HepG2 (cell line): ENCODE data around the gene COL18A1. TPM values are rescaled to one million over a fixed set of nuclear protein-coding genes. Genes with fewer than 3 reads are reported as not detected.

Experiments
- ATAC-seq: fragments of 200-7000 bp; cut with Tn5 transposase; 3 replicates; pipeline ENCODE4 v1.9.1; 2020; ENCODE audit warnings: mild to moderate bottlenecking, moderate library complexity
- BruUV-seq: library from RNA; stranded (reverse); fragments of 400-500 nt; replicated peaks from 2 replicates; lab custom pipeline; 2021; lab: Mats Ljungman, UMichigan
- CTCF ChIA-PET: fragments of 300-600 bp; formaldehyde crosslinking; extraction: SDS; loops from one replicate; lab custom pipeline; 2021; ENCODE audit warnings: low total read pairs, inconsistent platforms, low intra/inter-chr PET ratio; lab: Yijun Ruan, JAX
- POLR2A ChIA-PET: fragments of 350-600 bp; sonication (Branson Sonifier 250); formaldehyde crosslinking; loops from one replicate; lab custom pipeline; 2020; ENCODE audit warnings: antibody characterized with exemption, inconsistent platforms; lab: Yijun Ruan, JAX
- DNase-seq: peaks from one replicate; pipeline ENCODE4 v3.0.0-alpha.2; 2015; ENCODE audit warnings: low spot score
- FAIRE-seq: peaks from 3 replicates; lab custom pipeline; 2011; peaks lifted over from hg19 to GRCh38; lab: Jason Lieb, UNC
- H2AFZ ChIP-seq: one replicate; pipeline ENCODE4 v1.6.1; 2011; ENCODE audit warnings: low read length, inconsistent platforms
- H3K27ac ChIP-seq: fragments of 300-600 bp; 3 replicates; pipeline ENCODE4 v1.8.0; 2011; ENCODE audit warnings: mixed run types, mild to moderate bottlenecking, mixed read lengths, low read length, inconsistent platforms; ENCODE audit not compliant: insufficient read depth; ENCODE audit errors: extremely low read length
- H3K27me3 ChIP-seq, 2 experiments: fragments of 200-600 bp in 1 of 2; 2 replicates in 1 of 2; 3 replicates in 1 of 2; pipeline versions ENCODE4 v1.6.0 to v1.8.0; 2011; ENCODE audit warnings: low read length in 2 of 2, mild to moderate bottlenecking in 2 of 2, moderate library complexity in 2 of 2, inconsistent platforms in 1 of 2; ENCODE audit not compliant: insufficient read depth in 2 of 2, control insufficient read depth in 1 of 2
- H3K36me3 ChIP-seq, 2 experiments: fragments of 200-600 bp in 1 of 2; replicated peaks in 1 of 2; 2 replicates in 1 of 2; 3 replicates in 1 of 2; pipeline versions ENCODE4 v1.5.1 to v1.8.0; 2011; ENCODE audit warnings: low read length in 2 of 2, inconsistent platforms in 1 of 2; ENCODE audit not compliant: insufficient read depth in 2 of 2, control insufficient read depth in 1 of 2
- H3K4me1 ChIP-seq: 2 replicates; pipeline ENCODE4 v1.5.1; 2012; ENCODE audit warnings: low read length, inconsistent platforms; ENCODE audit not compliant: insufficient read depth
- H3K4me2 ChIP-seq: 2 replicates; pipeline ENCODE4 v1.6.0; 2011; ENCODE audit warnings: low read depth, low read length, inconsistent platforms
- H3K4me3 ChIP-seq, 3 experiments: fragments of 200-600 bp in 1 of 3; sonication (generic), shearing (Covaris generic) in 1 of 3; replicated peaks in 1 of 3; 2 replicates each; pipeline ENCODE4 v1.5.1; 2011 to 2016; ENCODE audit warnings: low read length in 3 of 3, inconsistent platforms in 2 of 3, low read depth in 2 of 3, mild to moderate bottlenecking in 2 of 3, control low read depth in 1 of 3, mixed read lengths in 1 of 3; ENCODE audit not compliant: insufficient read depth in 1 of 3
- H3K79me2 ChIP-seq: one replicate; pipeline ENCODE4 v1.6.1; 2011; ENCODE audit warnings: low read length, inconsistent platforms; ENCODE audit not compliant: insufficient read depth
- H3K9ac ChIP-seq: 2 replicates; pipeline ENCODE4 v1.6.0; 2011; ENCODE audit warnings: mild to moderate bottlenecking, low read depth, low read length, inconsistent platforms; ENCODE audit not compliant: insufficient read depth
- H3K9me3 ChIP-seq: 2 replicates; pipeline ENCODE4 v1.5.1; 2012; ENCODE audit warnings: mild to moderate bottlenecking, low read length
- H4K20me1 ChIP-seq: 2 replicates; pipeline ENCODE4 v1.6.0; 2011; ENCODE audit warnings: inconsistent platforms, mild to moderate bottlenecking, low read length, moderate library complexity; ENCODE audit not compliant: insufficient read depth
- FOXJ3 ChIP-seq: sonication (generic); formaldehyde crosslinking; IDR thresholded peaks from 2 replicates; pipeline ENCODE4 v1.4.0; 2020; ENCODE audit warnings: missing genetic modification reagents, mild to moderate bottlenecking, borderline replicate concordance
- KLF13 ChIP-seq: sonication (generic); formaldehyde crosslinking; IDR thresholded peaks from 2 replicates; pipeline ENCODE4 v1.4.0; 2020; ENCODE audit warnings: mild to moderate bottlenecking, missing genetic modification reagents
- KLF15 ChIP-seq: sonication (generic); formaldehyde crosslinking; IDR thresholded peaks from 2 replicates; pipeline ENCODE4 v1.8.1; 2023; ENCODE audit warnings: borderline replicate concordance, mild to moderate bottlenecking, inconsistent platforms, missing genetic modification reagents, mixed read lengths
- MEIS2 ChIP-seq: sonication (generic); formaldehyde crosslinking; IDR thresholded peaks from 2 replicates; pipeline ENCODE4 v1.9.0; 2021; ENCODE audit warnings: mild to moderate bottlenecking, missing genetic modification reagents
- MYPOP ChIP-seq: sonication (generic); formaldehyde crosslinking; IDR thresholded peaks from 2 replicates; pipeline ENCODE4 v1.8.1; 2023; ENCODE audit warnings: mild to moderate bottlenecking, moderate library complexity, missing genetic modification reagents
- SAP130 ChIP-seq: IDR thresholded peaks from 2 replicates; pipeline ENCODE4 v1.6.1; 2016; ENCODE audit warnings: low read depth
- SMAD3 ChIP-seq: sonication (generic); formaldehyde crosslinking; IDR thresholded peaks from 2 replicates; pipeline ENCODE4 v1.4.0; 2020; ENCODE audit warnings: missing genetic modification reagents
- YEATS2 ChIP-seq: sonication (generic); formaldehyde crosslinking; IDR thresholded peaks from 2 replicates; pipeline ENCODE4 v1.4.0; 2020; ENCODE audit warnings: missing genetic modification reagents, borderline replicate concordance
- ZNF569 ChIP-seq: sonication (generic); formaldehyde crosslinking; IDR thresholded peaks from 2 replicates; pipeline ENCODE4 v1.5.0; 2020; ENCODE audit warnings: mild to moderate bottlenecking, missing genetic modification reagents, moderate library complexity, borderline replicate concordance
- ZSCAN5A ChIP-seq: sonication (generic); formaldehyde crosslinking; IDR thresholded peaks from 2 replicates; pipeline ENCODE4 v1.8.0; 2022; ENCODE audit warnings: mild to moderate bottlenecking, missing genetic modification reagents, borderline replicate concordance
- WGBS: methylation state at CpG from one replicate; pipeline ENCODE4 v1.1.6; 2017; ENCODE audit warnings: low lambda C conversion rate; 5-methylcytosine and 5-hydroxymethylcytosine counted together
- in situ Hi-C: cut with HindIII; loops from 2 replicates; pipeline ENCODE4 v1.10.0; 2017; ENCODE audit warnings: low pct_unique_long_range_greater_than_20kb; ENCODE audit not compliant: extremely low pct_ligation_motif_present
- intact Hi-C: fragments of 100-400 bp; cut with micrococcal nuclease; formaldehyde crosslinking; loops from one replicate; pipeline ENCODE4 v1.10.0; 2022; ENCODE audit not compliant: unreplicated experiment
- polyA plus RNA-seq, 8 experiments: library from polyadenylated mRNA; depleted of rRNA in 3 of 8; stranded (reverse) in 7 of 8; unstranded in 1 of 8; fragments of >200 nt; fragmentation: Illumina TruSeq in 4 of 8; extraction: Trizol in 4 of 8; gene quantifications; 2 replicates each; pipeline versions ENCODE4 v1.2.1 to v1.2.3, GENCODE V29; 2011 to 2016; ENCODE audit warnings: low read depth in 4 of 8, missing spikeins in 1 of 8, mixed read lengths in 1 of 8; ENCODE audit not compliant: insufficient read depth in 1 of 8
- total RNA-seq, 5 experiments: library from RNA; depleted of rRNA; stranded (reverse); fragments of >200 nt; fragmentation: Illumina TruSeq; extraction: Trizol; gene quantifications; 2 replicates each; pipeline ENCODE4 v1.2.3, GENCODE V29; 2016; ENCODE audit warnings: low read depth in 1 of 5

The COL18A1 gene
- total and polyA plus RNA-seq, 2 of the 13 experiments (the other 11 are each of a cell fraction or from before 2014, with no cell fraction given) = 79.0 to 102 TPM

GRCh38 chr21:45521241-45521640 is 116.3 kb downstream of the COL18A1 start:
- intact Hi-C loops = no loop called here
- ChIA-PET CTCF (no interaction called here), POLR2A (no interaction called here)
- H3K36me3 ChIP-seq = peaks cover 8 to 31% of the 10 kb centered on the region in 2 experiments; a peak in 3 of 5 replicates
- H3K27ac ChIP-seq = no peak overlapping the region
- BruUV-seq = no TSS peak
- H3K27me3 ChIP-seq = no peaks in the 10 kb centered on the region
- peaks cover 17% of the 10 kb centered on the region for H3K79me2 ChIP-seq
- ATAC-seq (no peak), DNase-seq (no peak), FAIRE-seq (no peak)
- TF ChIP-seq SMAD3 (no peak), SAP130 (CRISPR knock-in tag) (no peak), KLF15 (CRISPR knock-in tag) (no peak), KLF13 (no peak), ZNF569 (CRISPR knock-in tag) (no peak), MEIS2 (CRISPR knock-in tag) (no peak)
- H3K9ac ChIP-seq = no peak overlapping the region
- no peaks in the 10 kb centered on the region for H4K20me1 ChIP-seq
- peaks cover 28% of the 10 kb centered on the region for H3K4me1 ChIP-seq
- H2AFZ ChIP-seq = no peak overlapping the region
- H3K4me3 ChIP-seq = no peak overlapping the region
- in situ Hi-C loops = no loop called here
- WGBS = 96% methylated on average over 2 of the region's 2 CpGs
- no peak overlapping the region for H3K4me2 ChIP-seq
- H3K9me3 ChIP-seq = peaks cover 25% of the 10 kb centered on the region

DNA sequence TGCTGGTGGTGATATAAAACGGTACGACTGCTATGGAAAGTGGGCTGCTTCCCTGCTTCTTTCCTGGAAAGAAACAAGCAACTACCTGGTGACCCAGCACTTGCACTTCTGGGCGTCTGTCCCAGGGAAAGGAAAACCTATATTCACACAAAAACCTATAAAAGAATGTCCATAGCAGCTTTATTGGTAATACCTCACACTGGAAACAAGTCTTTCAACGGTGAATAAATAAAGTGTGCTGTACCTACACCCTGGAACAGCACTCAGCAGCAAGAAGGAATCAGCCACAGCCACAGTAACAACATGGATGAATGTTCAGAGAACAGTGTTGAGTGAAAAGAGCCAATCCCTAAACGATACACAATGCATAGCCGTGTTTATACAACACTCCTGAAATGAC is 117.4 kb downstream of the COL18A1 start:
- in situ Hi-C loops (no loop called here), intact Hi-C loops (no loop called here)
- H2AFZ ChIP-seq = no peak overlapping the region
- TF ChIP-seq MYPOP (CRISPR knock-in tag) (no peak), ZSCAN5A (CRISPR knock-in tag) (no peak), FOXJ3 (no peak), YEATS2 (CRISPR knock-in tag) (no peak)
- DNase-seq = no peak
- no peak for ATAC-seq
- CTCF ChIA-PET = no interaction called here
- peaks cover 25% of the 10 kb centered on the region for H3K9me3 ChIP-seq
- H3K79me2 ChIP-seq = peaks cover 17% of the 10 kb centered on the region
- WGBS = 95% methylated on average over 6 of the region's 6 CpGs
- H3K36me3 ChIP-seq = peaks cover 2 to 26% of the 10 kb centered on the region in 2 experiments; a peak in 1 of 5 replicates
- no peak overlapping the region for H3K4me3 ChIP-seq
- BruUV-seq = no TSS peak
- POLR2A ChIA-PET = no interaction called here
- no peak overlapping the region for H3K9ac ChIP-seq
- no peaks in the 10 kb centered on the region for H3K27me3 ChIP-seq
- no peak overlapping the region for H3K4me2 ChIP-seq
- no peak overlapping the region for H3K27ac ChIP-seq
- H3K4me1 ChIP-seq = peaks cover 39% of the 10 kb centered on the region
- H4K20me1 ChIP-seq = no peaks in the 10 kb centered on the region
- FAIRE-seq = no peak
